Caco-2 (cell line): ENCODE data around the gene RBM20. TPM values are rescaled to one million over a fixed set of nuclear protein-coding genes. Genes with fewer than 3 reads are reported as not detected.

Experiments
- BruUV-seq: library from RNA; stranded (reverse); fragments of 400-500 nt; replicated peaks from 2 replicates; lab custom pipeline; 2021; lab: Mats Ljungman, UMichigan
- CTCF ChIA-PET: fragments of 300-600 bp; sonication (Branson Sonifier 250); formaldehyde crosslinking; loops from one replicate; lab custom pipeline; 2022; ENCODE audit warnings: antibody characterized with exemption; lab: Charles Lee
- POLR2A ChIA-PET: fragments of 300-600 bp; sonication (Branson Sonifier 250); formaldehyde crosslinking; loops from one replicate; lab custom pipeline; 2022; ENCODE audit warnings: antibody characterized with exemption; lab: Charles Lee
- DNase-seq, 2 experiments: peaks; one replicate each; pipeline versions ENCODE4 v3.0.0 to v3.0.0-alpha.2; 2020 to 2022
- H3K27me3 ChIP-seq: replicated peaks from 2 replicates; pipeline ENCODE4 v1.6.0; 2011; ENCODE audit warnings: low read length; ENCODE audit not compliant: control insufficient read depth, insufficient read depth
- H3K36me3 ChIP-seq: 2 replicates; pipeline ENCODE4 v1.5.1; 2011; ENCODE audit warnings: low read length; ENCODE audit not compliant: control insufficient read depth, insufficient read depth
- H3K4me1 ChIP-seq: fragments of 250-450 bp; sonication (Bioruptor Pico); 2 replicates; pipeline ENCODE4 v1.5.1; 2020; ENCODE audit warnings: mild to moderate bottlenecking
- H3K4me3 ChIP-seq: 2 replicates; pipeline ENCODE4 v1.5.1; 2011; ENCODE audit warnings: low read depth, mild to moderate bottlenecking, control low read depth, low read length
- H3K9me3 ChIP-seq: fragments of 250-450 bp; sonication (Bioruptor Pico); 2 replicates; pipeline ENCODE4 v1.5.1; 2020; ENCODE audit warnings: mild to moderate bottlenecking, moderate library complexity
- H3K27ac Mint-ChIP-seq: one replicate; pipeline ENCODE4 v1.8.0; 2022; ENCODE audit warnings: mixed read lengths; ENCODE audit not compliant: unreplicated experiment
- H3K27me3 Mint-ChIP-seq: one replicate; pipeline ENCODE4 v1.8.0; 2022; ENCODE audit warnings: mixed read lengths; ENCODE audit not compliant: insufficient read depth, unreplicated experiment
- H3K36me3 Mint-ChIP-seq: one replicate; pipeline ENCODE4 v1.8.0; 2022; ENCODE audit warnings: mild to moderate bottlenecking, mixed read lengths; ENCODE audit not compliant: insufficient read depth, unreplicated experiment
- H3K4me1 Mint-ChIP-seq: one replicate; pipeline ENCODE4 v1.8.0; 2022; ENCODE audit warnings: low read depth, mixed read lengths; ENCODE audit not compliant: unreplicated experiment
- H3K4me3 Mint-ChIP-seq: one replicate; pipeline ENCODE4 v1.8.0; 2022; ENCODE audit warnings: mild to moderate bottlenecking, moderate library complexity, mixed read lengths; ENCODE audit not compliant: unreplicated experiment
- H3K9me3 Mint-ChIP-seq: one replicate; pipeline ENCODE4 v1.8.0; 2022; ENCODE audit warnings: mixed read lengths; ENCODE audit not compliant: unreplicated experiment
- intact Hi-C: fragments of 100-400 bp; cut with micrococcal nuclease; formaldehyde crosslinking; loops from one replicate; pipeline ENCODE4 v1.10.0; 2022; ENCODE audit not compliant: unreplicated experiment
- total RNA-seq: library from RNA; stranded (reverse); gene quantifications from 2 replicates; pipeline ENCODE4 v1.2.3, GENCODE V29; 2022
- TF ChIP-seq, protein P1 (sequence below), 2 experiments: fragments of 200-600 bp in 1 of 2; IDR thresholded peaks; 1 replicate in 1 of 2; 2 replicates in 1 of 2; pipeline versions ENCODE4 v1.5.1 to v1.8.0; 2011 to 2022; ENCODE audit warnings: antibody characterized with exemption in 1 of 2, control low read depth in 1 of 2, inconsistent platforms in 1 of 2, low read depth in 1 of 2, low read length in 1 of 2, mild to moderate bottlenecking in 1 of 2, moderate library complexity in 1 of 2; ENCODE audit not compliant: insufficient read depth in 1 of 2, severe bottlenecking in 1 of 2, unreplicated experiment in 1 of 2

Gene RBM20
- total RNA-seq, 1 experiment from 2014 or later: 0.36 TPM

DNA sequence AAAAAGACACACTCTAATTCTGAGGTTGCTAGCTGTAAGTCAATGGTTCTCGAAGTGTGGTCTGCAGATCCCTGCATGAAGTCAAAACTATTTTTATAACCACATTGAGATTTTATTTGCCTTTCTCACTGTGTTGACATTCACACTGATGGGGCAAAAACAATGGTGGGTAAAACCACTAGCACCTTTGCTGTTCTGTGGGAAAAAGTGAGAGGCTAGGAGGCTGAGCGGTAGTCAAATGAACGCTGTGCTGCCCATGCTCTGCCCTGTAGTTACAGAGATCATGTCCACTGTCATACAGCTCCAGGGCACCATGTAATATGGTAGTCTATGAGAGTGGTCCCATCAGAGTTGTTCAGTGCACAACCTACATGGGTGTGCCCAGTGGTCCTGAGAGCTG is 206.0 kb downstream of the RBM20 start:
- no peak overlapping the region for H3K27ac Mint-ChIP-seq
- H3K4me3 Mint-ChIP-seq: no peak overlapping the region
- intact Hi-C loops: no loop called here
- no peaks in the 10 kb centered on the region for H3K27me3 Mint-ChIP-seq
- Histone ChIP-seq H3K36me3 (no peaks in the 10 kb centered on the region), H3K4me3 (no peak overlapping the region), H3K9me3 (no peaks in the 10 kb centered on the region), H3K4me1 (peaks cover 24% of the 10 kb centered on the region), H3K27me3 (no peaks in the 10 kb centered on the region)
- H3K4me1 Mint-ChIP-seq: peaks cover 20% of the 10 kb centered on the region
- TF ChIP-seq, protein P1, sequence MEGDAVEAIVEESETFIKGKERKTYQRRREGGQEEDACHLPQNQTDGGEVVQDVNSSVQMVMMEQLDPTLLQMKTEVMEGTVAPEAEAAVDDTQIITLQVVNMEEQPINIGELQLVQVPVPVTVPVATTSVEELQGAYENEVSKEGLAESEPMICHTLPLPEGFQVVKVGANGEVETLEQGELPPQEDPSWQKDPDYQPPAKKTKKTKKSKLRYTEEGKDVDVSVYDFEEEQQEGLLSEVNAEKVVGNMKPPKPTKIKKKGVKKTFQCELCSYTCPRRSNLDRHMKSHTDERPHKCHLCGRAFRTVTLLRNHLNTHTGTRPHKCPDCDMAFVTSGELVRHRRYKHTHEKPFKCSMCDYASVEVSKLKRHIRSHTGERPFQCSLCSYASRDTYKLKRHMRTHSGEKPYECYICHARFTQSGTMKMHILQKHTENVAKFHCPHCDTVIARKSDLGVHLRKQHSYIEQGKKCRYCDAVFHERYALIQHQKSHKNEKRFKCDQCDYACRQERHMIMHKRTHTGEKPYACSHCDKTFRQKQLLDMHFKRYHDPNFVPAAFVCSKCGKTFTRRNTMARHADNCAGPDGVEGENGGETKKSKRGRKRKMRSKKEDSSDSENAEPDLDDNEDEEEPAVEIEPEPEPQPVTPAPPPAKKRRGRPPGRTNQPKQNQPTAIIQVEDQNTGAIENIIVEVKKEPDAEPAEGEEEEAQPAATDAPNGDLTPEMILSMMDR (IDR thresholded peaks at IDR 0.05; ENCODE audit: insufficient read depth in 1 of 2, low read depth in 1 of 2, low read length in 1 of 2, severe bottlenecking in 1 of 2, unreplicated experiment in 1 of 2): no peak
- no peak for DNase-seq
- ChIA-PET CTCF (no interaction called here), POLR2A (no interaction called here)
- no TSS peak for BruUV-seq
- no peaks in the 10 kb centered on the region for H3K36me3 Mint-ChIP-seq
- H3K9me3 Mint-ChIP-seq: no peaks in the 10 kb centered on the region

DNA sequence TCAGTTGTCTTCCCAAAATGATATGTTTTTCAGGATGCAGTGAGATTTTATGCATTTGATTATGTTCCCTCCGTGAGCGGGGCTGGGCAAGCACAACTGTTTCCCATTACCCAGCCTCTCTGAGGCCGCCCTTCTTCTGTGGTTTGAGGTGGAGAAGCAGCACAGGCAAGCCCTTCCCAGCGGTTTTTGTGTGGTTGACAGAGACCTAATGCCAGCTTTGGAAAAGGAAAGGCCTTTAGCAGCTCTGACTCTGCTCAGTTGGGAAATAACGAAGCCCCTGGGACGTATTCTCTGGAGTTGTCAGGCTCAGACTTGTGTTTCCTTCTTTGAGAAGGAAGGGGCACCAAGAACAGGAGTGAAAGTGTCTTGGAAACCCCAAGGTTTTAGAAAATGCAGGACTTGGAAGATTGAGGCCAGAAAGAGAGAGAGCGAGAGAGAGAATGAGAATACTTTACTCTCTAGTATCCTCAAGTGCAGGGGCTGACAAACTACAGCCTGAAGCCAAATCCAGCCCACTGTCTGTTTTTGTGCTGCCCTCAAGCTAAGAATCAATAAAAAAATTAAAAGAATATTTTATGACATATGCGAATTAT is 207.0 kb downstream of the RBM20 start:
- peaks cover 13% of the 10 kb centered on the region for H3K4me1 Mint-ChIP-seq
- DNase-seq: no peak
- BruUV-seq: no TSS peak
- Histone ChIP-seq H3K36me3 (no peaks in the 10 kb centered on the region), H3K4me1 (peaks cover 14% of the 10 kb centered on the region), H3K9me3 (no peaks in the 10 kb centered on the region), H3K4me3 (no peak overlapping the region), H3K27me3 (no peaks in the 10 kb centered on the region)
- intact Hi-C loops: no loop called here
- H3K27me3 Mint-ChIP-seq: no peaks in the 10 kb centered on the region
- ChIA-PET POLR2A (no interaction called here), CTCF (no interaction called here)
- H3K36me3 Mint-ChIP-seq: no peaks in the 10 kb centered on the region
- TF ChIP-seq, protein P1 (IDR thresholded peaks at IDR 0.05; ENCODE audit: insufficient read depth in 1 of 2, low read depth in 1 of 2, low read length in 1 of 2, severe bottlenecking in 1 of 2, unreplicated experiment in 1 of 2): no peak
- no peaks in the 10 kb centered on the region for H3K9me3 Mint-ChIP-seq
- no peak overlapping the region for H3K27ac Mint-ChIP-seq
- H3K4me3 Mint-ChIP-seq: no peak overlapping the region

DNA sequence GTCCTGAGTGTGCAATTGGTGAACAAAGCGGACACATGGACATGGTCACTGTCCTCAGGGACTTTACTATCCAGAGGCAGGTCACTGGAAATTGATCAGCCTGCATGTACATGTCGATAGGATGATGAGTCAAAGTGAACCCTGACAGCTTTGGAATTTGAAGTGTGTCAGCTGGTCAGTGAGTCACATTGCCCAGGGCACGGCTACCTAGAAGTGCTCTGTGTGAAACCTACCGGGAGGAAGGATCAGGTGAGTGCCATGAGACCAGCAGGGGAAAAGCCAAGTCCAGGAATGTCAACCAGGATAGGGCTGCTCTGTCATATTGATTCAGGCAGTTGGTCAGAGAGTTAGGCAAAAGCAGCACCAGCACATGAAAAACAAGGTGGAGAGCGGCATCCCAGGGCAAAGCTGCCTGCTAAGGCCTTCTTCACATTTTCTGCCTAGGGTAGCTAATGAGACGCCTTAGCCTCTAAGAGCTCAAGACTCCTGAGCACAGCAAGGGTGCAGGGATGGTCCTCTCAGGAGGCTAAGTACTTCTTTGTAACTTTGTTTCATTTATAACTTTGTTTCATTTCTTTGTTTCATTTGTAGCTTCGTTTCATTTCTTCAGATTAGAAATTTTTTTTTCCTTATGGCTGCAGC is 208.2 kb downstream of the RBM20 start:
- Mint-ChIP-seq H3K27me3 (no peaks in the 10 kb centered on the region), H3K27ac (peak overlapping the region; percentile 48), H3K9me3 (no peaks in the 10 kb centered on the region), H3K36me3 (peaks cover 3% of the 10 kb centered on the region), H3K4me3 (no peak overlapping the region), H3K4me1 (peaks cover 10% of the 10 kb centered on the region)
- H3K4me1 ChIP-seq: peaks cover 12% of the 10 kb centered on the region
- no TSS peak for BruUV-seq
- TF ChIP-seq, protein P1 (IDR thresholded peaks at IDR 0.05; ENCODE audit: insufficient read depth in 1 of 2, low read depth in 1 of 2, low read length in 1 of 2, severe bottlenecking in 1 of 2, unreplicated experiment in 1 of 2): no peak
- H3K9me3 ChIP-seq: no peaks in the 10 kb centered on the region
- intact Hi-C loops: no loop called here
- DNase-seq: no peak
- POLR2A ChIA-PET: interaction anchor here (1.8 kb wide), 1 partner anchor 19 kb away, joined by 3 read pairs; the partner anchor contains the start of gene PDCD4
- CTCF ChIA-PET: no interaction called here
- H3K36me3 ChIP-seq: no peaks in the 10 kb centered on the region
- no peaks in the 10 kb centered on the region for H3K27me3 ChIP-seq
- H3K4me3 ChIP-seq: no peak overlapping the region
